Prostate gland (tissue), 1 donor: Measurements from ENCODE around the gene ESPNL.

Source experiments
- POLR2A ChIP-seq: fragments of 450-650 bp; IDR thresholded peaks from one replicate; pipeline ENCODE4 v1.6.1; 2016; ENCODE audit warnings: antibody characterized with exemption, mild to moderate bottlenecking
- POLR2AphosphoS5 ChIP-seq: sonication (generic); formaldehyde crosslinking; IDR thresholded peaks from one replicate; pipeline ENCODE4 v1.6.1; 2017; ENCODE audit warnings: antibody characterized with exemption

DNA sequence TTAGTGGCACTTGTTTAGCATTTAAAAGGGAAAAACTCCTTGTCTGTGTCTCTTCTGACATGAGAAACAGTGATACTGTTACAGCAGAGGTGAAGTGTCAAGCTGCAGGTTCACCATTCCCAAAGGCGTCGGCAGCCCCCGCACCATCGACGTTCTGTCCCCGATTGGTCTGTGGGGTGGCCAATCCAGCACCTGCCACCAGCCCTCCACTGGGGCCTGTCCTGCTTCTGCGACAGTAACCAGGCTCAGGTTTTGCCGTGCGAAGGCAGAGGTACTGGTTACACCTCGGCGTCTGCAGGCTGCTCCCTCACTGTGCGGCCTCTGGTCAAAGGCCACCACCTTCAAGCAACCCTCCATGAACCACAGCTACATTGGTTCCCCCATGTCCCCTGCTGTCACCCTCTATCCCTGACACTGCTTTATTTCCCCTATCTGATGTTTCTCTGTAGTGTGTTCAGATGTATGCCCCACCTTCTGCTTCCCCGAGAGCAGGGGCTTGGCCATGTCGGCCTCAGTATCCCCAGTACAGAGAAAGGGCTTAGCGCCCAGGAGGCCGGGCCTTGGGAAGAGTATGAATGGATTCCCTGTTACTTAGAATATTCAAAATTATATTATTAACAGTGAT, 8.6 kb upstream of the ESPNL start:
- no peak for TF ChIP-seq POLR2AphosphoS5
- TF ChIP-seq POLR2A = no peak
